ENCODE measurements around the gene FOXE1. TPM values are rescaled to one million over a fixed set of nuclear protein-coding genes. Genes with fewer than 3 reads are reported as not detected.

The FOXE1 gene
- total RNA-seq, 4 donors from 2014 or later: not detected

DNA sequence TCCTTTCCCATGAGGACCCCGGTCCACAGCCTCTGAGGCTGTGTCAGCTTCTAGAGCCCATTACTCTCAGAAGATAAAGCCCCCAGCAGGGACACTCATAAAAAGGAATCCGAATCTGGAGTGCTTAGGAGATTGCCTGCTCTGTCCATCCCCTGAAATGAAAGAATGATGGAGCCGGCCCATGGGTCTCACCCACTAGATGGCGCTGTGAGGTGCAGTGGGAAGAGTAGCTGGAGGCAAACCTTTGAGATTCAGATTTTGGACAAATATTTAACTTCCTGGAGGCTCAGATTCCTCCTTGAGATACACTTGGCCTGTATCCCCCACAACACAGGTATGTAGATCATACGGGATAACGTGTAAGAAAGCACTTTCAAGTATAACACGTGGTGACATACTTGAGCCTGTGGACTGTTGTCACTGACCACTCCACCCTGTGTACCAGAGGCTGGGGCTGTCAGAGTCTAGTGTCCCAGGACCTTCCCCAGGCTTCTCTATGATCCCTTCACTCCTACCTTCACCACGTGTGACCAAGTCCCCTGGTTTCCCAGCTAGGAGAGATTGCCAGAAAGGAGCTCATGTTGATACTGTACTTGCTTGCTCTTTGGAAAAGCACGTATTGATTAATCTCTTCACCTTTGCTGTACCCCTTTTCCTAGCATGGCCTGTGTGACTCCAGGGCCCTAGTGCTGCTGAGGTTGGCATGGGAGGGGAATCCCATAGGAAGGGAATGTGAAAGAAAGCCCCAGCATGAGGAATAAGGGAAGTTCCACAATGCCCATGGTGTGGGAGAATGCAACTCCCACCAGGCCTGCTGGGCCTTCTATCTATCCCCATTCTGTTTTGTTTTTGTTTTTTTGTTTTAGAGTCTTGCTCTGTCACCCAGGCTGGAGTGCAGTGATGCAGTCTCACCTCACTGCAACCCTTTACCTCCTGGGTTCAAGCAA, 37.2 kb downstream of the FOXE1 start:
- no peaks in the 10 kb centered on the region for H3K36me3 ChIP-seq
- in situ Hi-C loops (cut with MboI; ENCODE audit: low pct_ligation_motif_present in 1 of 4, low pct_unique_long_range_greater_than_20kb in 1 of 4, low sequenced_read_pairs in 3 of 4) (loop anchor here in 1 of 4 donors (10.0 kb wide), 1 partner anchor 175 kb away; no protein-coding TSS in a partner anchor), intact Hi-C loops (cut with DNase I; ENCODE audit: low total_unique reads) (no loop called here)
- TF ChIP-seq, protein P1, sequence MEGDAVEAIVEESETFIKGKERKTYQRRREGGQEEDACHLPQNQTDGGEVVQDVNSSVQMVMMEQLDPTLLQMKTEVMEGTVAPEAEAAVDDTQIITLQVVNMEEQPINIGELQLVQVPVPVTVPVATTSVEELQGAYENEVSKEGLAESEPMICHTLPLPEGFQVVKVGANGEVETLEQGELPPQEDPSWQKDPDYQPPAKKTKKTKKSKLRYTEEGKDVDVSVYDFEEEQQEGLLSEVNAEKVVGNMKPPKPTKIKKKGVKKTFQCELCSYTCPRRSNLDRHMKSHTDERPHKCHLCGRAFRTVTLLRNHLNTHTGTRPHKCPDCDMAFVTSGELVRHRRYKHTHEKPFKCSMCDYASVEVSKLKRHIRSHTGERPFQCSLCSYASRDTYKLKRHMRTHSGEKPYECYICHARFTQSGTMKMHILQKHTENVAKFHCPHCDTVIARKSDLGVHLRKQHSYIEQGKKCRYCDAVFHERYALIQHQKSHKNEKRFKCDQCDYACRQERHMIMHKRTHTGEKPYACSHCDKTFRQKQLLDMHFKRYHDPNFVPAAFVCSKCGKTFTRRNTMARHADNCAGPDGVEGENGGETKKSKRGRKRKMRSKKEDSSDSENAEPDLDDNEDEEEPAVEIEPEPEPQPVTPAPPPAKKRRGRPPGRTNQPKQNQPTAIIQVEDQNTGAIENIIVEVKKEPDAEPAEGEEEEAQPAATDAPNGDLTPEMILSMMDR (IDR thresholded peaks at IDR 0.05): peak in 4 of 5 experiments; percentile 39 to 68 (median 56)
- TF ChIP-seq POLR2A (IDR thresholded peaks at IDR 0.05): no peak
- H3K9me3 ChIP-seq: peaks cover 0 to 5% of the 10 kb centered on the region in 2 donors
- no peak overlapping the region for H3K27ac ChIP-seq
- no peaks in the 10 kb centered on the region for H3K27me3 ChIP-seq
- H3K4me3 ChIP-seq: no peak overlapping the region
- DNase-seq: peak; percentile 37
- no peaks in the 10 kb centered on the region for H3K4me1 ChIP-seq
- 33 to 61% methylated on average over 1 to 9 of the region's 9 CpGs for WGBS, 2 donors (ENCODE audit: low coverage in 1 of 2)

DNA sequence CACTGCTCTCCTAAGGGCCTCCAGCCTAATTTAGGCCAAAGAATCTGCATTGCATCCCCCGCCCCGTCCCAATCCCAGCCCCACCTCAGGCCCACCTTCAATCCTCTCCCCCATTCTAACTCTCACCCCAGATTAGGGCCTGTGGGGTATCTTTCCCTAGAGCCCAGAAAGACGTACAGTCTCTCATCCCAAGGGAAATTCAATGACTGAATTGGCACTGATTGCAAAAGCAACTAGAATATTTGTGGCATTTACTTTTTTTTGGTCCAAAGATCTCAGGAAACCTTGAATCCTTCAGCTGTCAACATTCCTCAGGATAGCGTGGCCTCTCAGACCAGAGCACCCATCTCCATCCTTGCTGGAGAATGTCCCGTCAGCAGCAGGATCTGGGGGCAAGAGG, 38.7 kb downstream of the FOXE1 start:
- TF ChIP-seq, protein P1 (IDR thresholded peaks at IDR 0.05): no peak
- no peak for TF ChIP-seq POLR2A (IDR thresholded peaks at IDR 0.05)
- TF ChIP-seq EP300 (IDR thresholded peaks at IDR 0.05; ENCODE audit: low read depth): no peak
- no peak for TF ChIP-seq POLR2AphosphoS5 (IDR thresholded peaks at IDR 0.05)
- DNase-seq: no peak
- Histone ChIP-seq H3K27me3 (no peaks in the 10 kb centered on the region), H3K36me3 (no peaks in the 10 kb centered on the region), H3K9me3 (peaks cover 0 to 5% of the 10 kb centered on the region in 2 donors), H3K27ac (no peak overlapping the region), H3K4me1 (no peaks in the 10 kb centered on the region), H3K4me3 (no peak overlapping the region)
- in situ Hi-C loops (cut with MboI; ENCODE audit: low pct_ligation_motif_present in 1 of 4, low pct_unique_long_range_greater_than_20kb in 1 of 4, low sequenced_read_pairs in 3 of 4): loop anchor here in 1 of 4 donors (10.0 kb wide), 1 partner anchor 177 kb away; no protein-coding TSS in a partner anchor
- intact Hi-C loops (cut with DNase I; ENCODE audit: low total_unique reads): no loop called here
- 63 to 86% methylated on average over 4 to 5 of the region's 5 CpGs for WGBS, 2 donors (ENCODE audit: low coverage in 1 of 2)

DNA sequence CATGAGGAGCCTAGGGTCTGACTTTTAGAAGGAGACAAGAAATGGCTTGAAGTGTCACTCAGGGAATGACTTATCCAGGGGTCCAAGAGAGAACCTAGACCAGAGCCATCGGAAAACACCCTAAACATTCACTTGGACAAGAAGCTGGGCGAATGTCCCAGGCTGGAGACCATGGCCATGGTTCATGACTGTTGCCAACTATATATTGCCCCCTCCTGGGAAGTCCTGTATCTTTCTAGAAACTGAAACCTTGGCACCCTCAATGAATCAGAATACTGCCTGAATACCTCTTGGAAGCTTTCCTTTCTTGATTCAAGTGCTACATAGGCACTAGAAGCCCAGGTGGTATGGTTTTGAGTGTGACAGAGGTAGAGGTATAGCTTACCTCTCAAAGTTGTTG, 39.4 kb downstream of the FOXE1 start:
- intact Hi-C loops (cut with DNase I; ENCODE audit: low total_unique reads): no loop called here
- no peak overlapping the region for H3K27ac ChIP-seq
- in situ Hi-C loops (cut with MboI; ENCODE audit: low pct_ligation_motif_present in 1 of 4, low pct_unique_long_range_greater_than_20kb in 1 of 4, low sequenced_read_pairs in 3 of 4): loop anchor here in 1 of 4 donors (10.0 kb wide), 1 partner anchor 178 kb away; no protein-coding TSS in a partner anchor
- H3K4me1 ChIP-seq: no peaks in the 10 kb centered on the region
- H3K9me3 ChIP-seq: peaks cover 0 to 5% of the 10 kb centered on the region in 2 donors
- H3K4me3 ChIP-seq: no peak overlapping the region
- H3K36me3 ChIP-seq: no peaks in the 10 kb centered on the region
- TF ChIP-seq POLR2AphosphoS5 (IDR thresholded peaks at IDR 0.05) (no peak), EP300 (IDR thresholded peaks at IDR 0.05; ENCODE audit: low read depth) (no peak), POLR2A (IDR thresholded peaks at IDR 0.05) (no peak)
- TF ChIP-seq, protein P1 (IDR thresholded peaks at IDR 0.05): no peak
- 92% methylated on average over 2 of the region's 2 CpGs; no CpG with 5 or more reads in 1 of the 2 donors for WGBS, 2 donors (ENCODE audit: low coverage in 1 of 2)
- H3K27me3 ChIP-seq: no peaks in the 10 kb centered on the region
- DNase-seq: no peak

DNA sequence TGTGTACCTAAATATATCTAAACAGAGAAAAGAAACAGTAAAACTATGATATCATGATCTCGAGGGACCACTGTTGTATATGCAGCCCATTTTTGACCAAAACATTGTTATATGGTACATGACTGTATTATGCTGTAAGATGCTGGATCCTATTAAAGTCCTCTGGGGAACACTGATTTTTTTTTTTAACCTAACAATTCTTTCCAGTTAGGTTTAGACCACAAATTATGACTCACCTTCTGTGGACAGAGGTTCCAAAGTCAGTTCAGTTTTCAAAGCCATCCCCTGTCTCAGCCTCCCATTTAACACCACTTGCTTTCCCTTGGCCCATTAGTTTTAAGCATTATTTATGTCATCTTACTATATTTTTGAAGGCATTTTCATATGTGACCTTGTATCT, 42.2 kb downstream of the FOXE1 start:
- H3K4me1 ChIP-seq: no peaks in the 10 kb centered on the region
- no peak for TF ChIP-seq POLR2A (IDR thresholded peaks at IDR 0.05)
- TF ChIP-seq POLR2AphosphoS5 (IDR thresholded peaks at IDR 0.05): no peak
- TF ChIP-seq, protein P1 (IDR thresholded peaks at IDR 0.05): no peak
- no peak for TF ChIP-seq EP300 (IDR thresholded peaks at IDR 0.05; ENCODE audit: low read depth)
- no peak overlapping the region for H3K4me3 ChIP-seq
- peaks cover 0 to 5% of the 10 kb centered on the region in 2 donors for H3K9me3 ChIP-seq
- H3K27ac ChIP-seq: no peak overlapping the region
- no peaks in the 10 kb centered on the region for H3K27me3 ChIP-seq
- H3K36me3 ChIP-seq: no peaks in the 10 kb centered on the region
- intact Hi-C loops (cut with DNase I; ENCODE audit: low total_unique reads) (no loop called here), in situ Hi-C loops (cut with MboI; ENCODE audit: low pct_ligation_motif_present in 1 of 4, low pct_unique_long_range_greater_than_20kb in 1 of 4, low sequenced_read_pairs in 3 of 4) (loop anchor here in 2 of 4 donors (5.0 to 10.0 kb wide), 2 partner anchors 180 to 183 kb away; no protein-coding TSS in a partner anchor)
- DNase-seq: no peak
- WGBS, 2 donors (ENCODE audit: low coverage in 1 of 2): 81 to 89% methylated on average over 1 of the region's 1 CpG

All from transverse colon (tissue), 4 donors.